ENCODE data around the gene ZMIZ1.

ZMIZ1 gene

DNA sequence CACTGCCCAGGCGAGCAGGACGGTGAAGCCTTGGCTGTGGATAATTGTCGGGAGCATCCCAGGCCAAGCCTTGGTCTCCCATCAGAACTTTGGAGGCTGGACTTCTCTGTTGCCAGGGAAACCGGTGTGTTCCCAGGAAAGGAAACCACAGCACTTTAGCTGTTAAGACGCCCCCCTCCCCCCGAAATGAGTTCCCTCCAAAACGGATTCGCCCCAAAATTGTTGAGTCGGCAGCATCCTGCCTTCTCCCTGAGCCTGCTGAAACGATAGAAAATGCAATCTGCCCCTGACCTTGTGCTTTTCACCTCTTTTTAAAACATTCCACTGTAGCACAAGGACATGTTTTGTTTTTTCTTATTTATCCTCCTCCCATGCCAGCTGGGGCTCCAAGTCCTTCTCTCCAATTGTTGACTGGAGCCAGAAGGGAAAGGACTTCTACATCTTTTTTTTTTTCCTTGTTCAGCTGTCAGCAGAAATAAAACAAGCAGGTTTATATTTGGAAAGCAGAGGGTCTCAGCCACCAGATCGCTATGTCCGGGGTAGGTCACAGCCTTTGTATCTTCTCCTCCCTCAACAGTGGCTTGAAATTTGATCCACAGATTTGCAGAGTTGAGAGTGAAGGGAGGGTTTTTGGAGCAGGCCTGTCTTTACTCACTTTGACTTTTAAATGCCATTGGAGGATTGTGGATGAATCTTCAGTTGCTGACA is 116.5 kb downstream of the ZMIZ1 start:
- Histone ChIP-seq H3K4me3 (ENCODE audit: low read depth in 1 of 2, low read length in 2 of 2) (no peak overlapping the region), H3K27me3 (ENCODE audit: control insufficient read depth in 1 of 2, insufficient read depth in 2 of 2, low read length in 2 of 2) (no peaks in the 10 kb centered on the region), H3K36me3 (ENCODE audit: control insufficient read depth in 1 of 2, insufficient read depth in 2 of 2, low read length in 2 of 2) (peaks cover 0 to 14% of the 10 kb centered on the region in 2 donors), H3K9ac (ENCODE audit: low read depth in 1 of 2, low read length in 2 of 2) (no peak overlapping the region), H3K4me1 (ENCODE audit: control insufficient read depth in 1 of 2, insufficient read depth in 2 of 2, low read length in 2 of 2) (peaks cover 69 to 78% of the 10 kb centered on the region in 2 donors), H3K9me3 (ENCODE audit: control insufficient read depth in 1 of 2, low read length in 2 of 2) (no peaks in the 10 kb centered on the region), H3K27ac (ENCODE audit: low read depth, low read length) (no peak overlapping the region)

DNA sequence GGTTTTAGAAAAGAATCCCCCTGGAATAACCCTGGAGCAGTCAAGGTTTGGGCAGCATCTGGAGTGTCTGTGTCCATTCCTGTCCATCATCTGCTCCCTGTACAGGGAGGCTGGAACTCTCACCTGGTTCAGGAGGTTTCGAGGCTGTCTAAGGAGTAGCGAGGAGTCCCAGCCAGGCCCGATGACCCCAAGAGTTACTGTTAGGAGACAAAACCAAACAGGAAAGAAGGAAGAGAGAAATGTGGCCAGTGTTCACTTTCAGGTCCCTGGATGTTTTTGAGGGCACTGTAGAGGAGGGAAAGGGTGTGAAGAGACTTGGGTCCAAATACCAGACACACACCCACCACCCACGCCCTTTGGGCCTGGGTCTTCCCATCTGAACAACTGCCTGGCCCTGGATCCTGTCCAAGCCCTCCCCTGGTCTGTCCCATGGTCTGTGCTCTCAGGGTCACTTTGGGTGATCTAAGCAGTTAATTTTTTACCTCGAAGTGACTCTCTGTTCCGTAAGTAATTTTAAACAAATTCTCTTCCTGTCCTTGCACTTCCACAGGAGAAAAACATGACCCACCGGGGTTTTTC is 117.1 kb downstream of the ZMIZ1 start:
- peak overlapping the region in 1 of 2 donors; percentile 34 for H3K9ac ChIP-seq (ENCODE audit: low read depth in 1 of 2, low read length in 2 of 2)
- peak overlapping the region; percentile 15 for H3K27ac ChIP-seq (ENCODE audit: low read depth, low read length)
- H3K27me3 ChIP-seq (ENCODE audit: control insufficient read depth in 1 of 2, insufficient read depth in 2 of 2, low read length in 2 of 2) = no peaks in the 10 kb centered on the region
- peaks cover 69 to 78% of the 10 kb centered on the region in 2 donors for H3K4me1 ChIP-seq (ENCODE audit: control insufficient read depth in 1 of 2, insufficient read depth in 2 of 2, low read length in 2 of 2)
- H3K4me3 ChIP-seq (ENCODE audit: low read depth in 1 of 2, low read length in 2 of 2) = no peak overlapping the region
- H3K36me3 ChIP-seq (ENCODE audit: control insufficient read depth in 1 of 2, insufficient read depth in 2 of 2, low read length in 2 of 2) = peaks cover 0 to 14% of the 10 kb centered on the region in 2 donors
- no peaks in the 10 kb centered on the region for H3K9me3 ChIP-seq (ENCODE audit: control insufficient read depth in 1 of 2, low read length in 2 of 2)

- no peaks in the 10 kb centered on the region for H3K9me3 ChIP-seq (ENCODE audit: control insufficient read depth in 1 of 2, low read length in 2 of 2)
- H3K4me3 ChIP-seq (ENCODE audit: low read depth in 1 of 2, low read length in 2 of 2) = no peak overlapping the region
- H3K27me3 ChIP-seq (ENCODE audit: control insufficient read depth in 1 of 2, insufficient read depth in 2 of 2, low read length in 2 of 2) = no peaks in the 10 kb centered on the region
- peak overlapping the region; percentile 37 for H3K27ac ChIP-seq (ENCODE audit: low read depth, low read length)
- peak overlapping the region in 1 of 2 donors; percentile 34 for H3K9ac ChIP-seq (ENCODE audit: low read depth in 1 of 2, low read length in 2 of 2)
- peaks cover 69 to 75% of the 10 kb centered on the region in 2 donors for H3K4me1 ChIP-seq (ENCODE audit: control insufficient read depth in 1 of 2, insufficient read depth in 2 of 2, low read length in 2 of 2)
- H3K36me3 ChIP-seq (ENCODE audit: control insufficient read depth in 1 of 2, insufficient read depth in 2 of 2, low read length in 2 of 2) = peaks cover 0 to 17% of the 10 kb centered on the region in 2 donors
Measured at GRCh38 chr10:79186486-79187120, 117.8 kb downstream of the ZMIZ1 start.

DNA sequence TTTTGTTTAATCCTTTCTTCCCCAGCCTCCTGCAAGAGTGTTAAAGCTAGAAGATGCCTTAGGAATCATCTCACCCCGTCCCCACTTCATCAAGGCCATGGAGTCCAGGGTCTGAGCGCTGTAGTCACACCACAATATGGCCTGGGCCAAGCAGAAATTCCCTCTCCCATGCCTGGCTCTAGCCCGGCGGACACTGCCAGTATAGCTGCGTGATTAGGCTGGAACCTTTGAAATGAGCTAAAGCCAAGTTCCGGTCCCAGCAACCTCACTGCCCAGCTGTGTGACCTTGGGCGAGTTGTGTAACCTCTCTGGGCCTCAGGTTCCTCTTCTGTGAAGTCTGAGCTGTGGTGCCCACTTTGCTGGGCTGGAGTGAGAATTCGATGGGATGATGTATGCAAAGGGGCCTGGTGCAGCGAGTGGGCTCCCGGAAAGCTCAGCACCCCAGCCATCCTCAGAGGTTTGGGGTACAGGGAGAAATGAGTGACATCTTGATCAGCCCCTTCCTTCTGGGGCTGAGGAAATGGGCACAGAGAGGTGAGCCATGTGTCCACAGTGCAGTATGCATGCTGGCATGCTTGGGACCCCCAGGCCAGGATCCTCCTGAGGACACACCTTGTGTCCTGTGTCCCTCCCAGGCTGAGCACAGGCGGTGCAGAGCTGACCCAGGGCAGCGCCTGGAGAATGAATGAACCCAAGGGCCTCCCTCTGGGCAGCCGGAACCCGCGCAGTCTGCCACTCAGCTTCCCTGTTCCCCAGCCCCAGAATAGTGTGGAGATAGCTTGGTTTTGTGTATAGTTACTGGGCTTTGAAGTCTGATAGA is 118.6 kb downstream of the ZMIZ1 start:
- no peak overlapping the region for H3K4me3 ChIP-seq (ENCODE audit: low read depth in 1 of 2, low read length in 2 of 2)
- H3K27me3 ChIP-seq (ENCODE audit: control insufficient read depth in 1 of 2, insufficient read depth in 2 of 2, low read length in 2 of 2) = no peaks in the 10 kb centered on the region
- H3K9me3 ChIP-seq (ENCODE audit: control insufficient read depth in 1 of 2, low read length in 2 of 2) = no peaks in the 10 kb centered on the region
- peaks cover 0 to 14% of the 10 kb centered on the region in 2 donors for H3K36me3 ChIP-seq (ENCODE audit: control insufficient read depth in 1 of 2, insufficient read depth in 2 of 2, low read length in 2 of 2)
- H3K4me1 ChIP-seq (ENCODE audit: control insufficient read depth in 1 of 2, insufficient read depth in 2 of 2, low read length in 2 of 2) = peaks cover 61 to 69% of the 10 kb centered on the region in 2 donors
- H3K9ac ChIP-seq (ENCODE audit: low read depth in 1 of 2, low read length in 2 of 2) = no peak overlapping the region
- peak overlapping the region; percentile 37 for H3K27ac ChIP-seq (ENCODE audit: low read depth, low read length)

DNA sequence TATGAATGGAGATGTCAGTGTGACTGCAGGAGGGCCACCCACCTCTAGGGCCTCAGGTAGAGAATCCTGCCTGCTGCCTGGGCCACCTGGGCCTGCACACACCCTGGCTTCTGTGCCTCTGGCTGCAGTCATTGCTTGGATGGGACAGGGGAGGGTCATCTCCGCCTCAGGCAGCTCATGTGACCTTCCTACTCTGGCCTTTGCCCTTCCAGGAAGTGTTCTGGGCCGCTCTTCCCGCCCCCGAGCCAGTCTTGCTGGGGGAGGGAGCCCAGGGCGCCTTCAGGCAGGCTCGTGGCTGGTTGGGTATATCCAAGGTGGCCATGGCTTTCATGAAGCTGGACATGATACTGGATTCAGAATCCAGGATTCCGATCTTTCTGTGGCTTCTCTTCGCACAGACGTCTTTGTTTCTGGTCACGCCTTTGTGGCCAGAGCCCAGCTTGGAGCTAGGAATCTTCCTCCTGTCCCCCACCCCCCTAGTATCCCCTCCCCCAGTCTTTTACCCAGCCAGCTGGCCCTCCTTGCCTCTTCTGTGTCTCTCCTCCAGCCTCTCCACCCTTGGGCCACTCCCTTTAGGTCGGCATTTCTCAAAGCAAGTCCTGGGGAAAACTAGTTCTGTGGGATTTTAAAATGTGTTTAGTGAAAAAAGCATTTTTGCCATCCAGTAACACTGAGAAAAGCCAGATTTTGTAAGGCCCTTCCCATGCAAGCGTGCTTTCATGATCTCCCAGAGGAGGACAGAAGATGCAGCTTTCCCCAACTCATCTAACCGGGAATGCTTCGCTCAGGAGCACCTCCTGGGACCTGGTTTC is 119.6 kb downstream of the ZMIZ1 start:
- Histone ChIP-seq H3K4me1 (ENCODE audit: control insufficient read depth in 1 of 2, insufficient read depth in 2 of 2, low read length in 2 of 2) (peaks cover 53 to 59% of the 10 kb centered on the region in 2 donors), H3K9ac (ENCODE audit: low read depth in 1 of 2, low read length in 2 of 2) (no peak overlapping the region), H3K27me3 (ENCODE audit: control insufficient read depth in 1 of 2, insufficient read depth in 2 of 2, low read length in 2 of 2) (no peaks in the 10 kb centered on the region), H3K27ac (ENCODE audit: low read depth, low read length) (no peak overlapping the region), H3K4me3 (ENCODE audit: low read depth in 1 of 2, low read length in 2 of 2) (no peak overlapping the region), H3K36me3 (ENCODE audit: control insufficient read depth in 1 of 2, insufficient read depth in 2 of 2, low read length in 2 of 2) (peaks cover 0 to 10% of the 10 kb centered on the region in 2 donors), H3K9me3 (ENCODE audit: control insufficient read depth in 1 of 2, low read length in 2 of 2) (no peaks in the 10 kb centered on the region)

- no peak overlapping the region for H3K9ac ChIP-seq (ENCODE audit: low read depth in 1 of 2, low read length in 2 of 2)
- peaks cover 44 to 51% of the 10 kb centered on the region in 2 donors for H3K4me1 ChIP-seq (ENCODE audit: control insufficient read depth in 1 of 2, insufficient read depth in 2 of 2, low read length in 2 of 2)
- no peak overlapping the region for H3K27ac ChIP-seq (ENCODE audit: low read depth, low read length)
Measured at GRCh38 chr10:79189181-79189580, 120.4 kb downstream of the ZMIZ1 start.

GRCh38 chr10:79189853-79190435 is 121.2 kb downstream of the ZMIZ1 start:
- Histone ChIP-seq H3K27ac (ENCODE audit: low read depth, low read length) (no peak overlapping the region), H3K4me1 (ENCODE audit: control insufficient read depth in 1 of 2, insufficient read depth in 2 of 2, low read length in 2 of 2) (peaks cover 40 to 47% of the 10 kb centered on the region in 2 donors), H3K4me3 (ENCODE audit: low read depth in 1 of 2, low read length in 2 of 2) (no peak overlapping the region), H3K9ac (ENCODE audit: low read depth in 1 of 2, low read length in 2 of 2) (no peak overlapping the region), H3K27me3 (ENCODE audit: control insufficient read depth in 1 of 2, insufficient read depth in 2 of 2, low read length in 2 of 2) (no peaks in the 10 kb centered on the region), H3K36me3 (ENCODE audit: control insufficient read depth in 1 of 2, insufficient read depth in 2 of 2, low read length in 2 of 2) (peaks cover 0 to 13% of the 10 kb centered on the region in 2 donors), H3K9me3 (ENCODE audit: control insufficient read depth in 1 of 2, low read length in 2 of 2) (no peaks in the 10 kb centered on the region)

More at GRCh38 chr10:79189181-79189580, 120.4 kb downstream of the ZMIZ1 start:
- Histone ChIP-seq H3K9me3 (ENCODE audit: control insufficient read depth in 1 of 2, low read length in 2 of 2) (no peaks in the 10 kb centered on the region), H3K4me3 (ENCODE audit: low read depth in 1 of 2, low read length in 2 of 2) (no peak overlapping the region), H3K27me3 (ENCODE audit: control insufficient read depth in 1 of 2, insufficient read depth in 2 of 2, low read length in 2 of 2) (no peaks in the 10 kb centered on the region), H3K36me3 (ENCODE audit: control insufficient read depth in 1 of 2, insufficient read depth in 2 of 2, low read length in 2 of 2) (peaks cover 0 to 13% of the 10 kb centered on the region in 2 donors)

DNA sequence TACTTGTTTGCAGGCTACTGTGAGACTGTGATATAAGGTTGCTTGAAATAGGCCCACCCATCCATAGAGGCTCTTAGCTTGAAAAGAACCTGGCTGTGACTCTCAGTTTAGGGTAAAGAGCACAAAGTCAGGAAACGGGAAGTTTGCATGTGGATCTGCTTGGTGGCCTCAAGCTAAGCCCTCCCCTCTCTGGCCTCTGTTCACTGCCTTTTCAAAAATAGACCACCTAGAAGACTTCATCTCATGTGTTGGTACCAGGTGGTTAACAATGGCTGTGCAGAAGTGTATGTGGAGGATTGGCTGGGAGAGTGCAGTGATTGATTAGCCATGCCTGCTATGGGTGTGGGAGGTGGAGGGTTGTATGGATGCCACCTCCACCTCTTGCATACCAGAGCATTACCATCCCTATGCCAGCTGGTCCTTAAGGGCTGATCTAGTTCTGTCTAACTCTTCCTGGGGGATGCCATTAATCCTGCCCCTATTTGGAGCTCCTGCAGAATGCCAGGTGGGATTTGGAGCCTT is 122.0 kb downstream of the ZMIZ1 start:
- no peak overlapping the region for H3K9ac ChIP-seq (ENCODE audit: low read depth in 1 of 2, low read length in 2 of 2)
- H3K27ac ChIP-seq (ENCODE audit: low read depth, low read length) = no peak overlapping the region
- no peaks in the 10 kb centered on the region for H3K9me3 ChIP-seq (ENCODE audit: control insufficient read depth in 1 of 2, low read length in 2 of 2)
- no peaks in the 10 kb centered on the region for H3K27me3 ChIP-seq (ENCODE audit: control insufficient read depth in 1 of 2, insufficient read depth in 2 of 2, low read length in 2 of 2)
- H3K36me3 ChIP-seq (ENCODE audit: control insufficient read depth in 1 of 2, insufficient read depth in 2 of 2, low read length in 2 of 2) = peaks cover 0 to 13% of the 10 kb centered on the region in 2 donors
- peaks cover 36 to 43% of the 10 kb centered on the region in 2 donors for H3K4me1 ChIP-seq (ENCODE audit: control insufficient read depth in 1 of 2, insufficient read depth in 2 of 2, low read length in 2 of 2)
- no peak overlapping the region for H3K4me3 ChIP-seq (ENCODE audit: low read depth in 1 of 2, low read length in 2 of 2)
